ENCODE measurements around the gene CTNND2. TPM values are rescaled to one million over a fixed set of nuclear protein-coding genes. Genes with fewer than 3 reads are reported as not detected.

Gene CTNND2
- total and polyA plus RNA-seq, 9 of the 15 experiments (the other 6 are each of a cell fraction or from before 2014, with no cell fraction given) = 0.03 to 0.35 TPM; not detected in 7

DNA sequence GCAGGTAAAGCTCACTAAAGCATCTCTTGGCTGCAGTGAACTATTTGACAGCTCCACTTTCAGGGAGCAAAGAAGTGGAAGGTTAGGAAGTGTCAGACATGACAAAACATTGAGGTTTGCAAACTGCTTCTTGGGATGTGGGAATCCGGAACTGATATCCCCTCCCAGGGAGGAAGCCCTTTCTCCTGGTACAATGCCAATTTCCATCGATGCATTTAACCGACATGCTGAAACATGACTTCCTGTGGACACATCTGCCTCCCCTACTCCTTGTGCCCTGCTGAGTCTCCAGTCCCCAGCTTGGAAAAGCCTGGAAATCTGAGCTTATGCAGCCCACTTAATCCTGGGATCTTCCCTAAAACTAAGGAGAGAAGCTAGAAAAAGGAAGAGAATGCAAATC, 820.1 kb downstream of the CTNND2 start (continued):
- TF ChIP-seq, protein P1, sequence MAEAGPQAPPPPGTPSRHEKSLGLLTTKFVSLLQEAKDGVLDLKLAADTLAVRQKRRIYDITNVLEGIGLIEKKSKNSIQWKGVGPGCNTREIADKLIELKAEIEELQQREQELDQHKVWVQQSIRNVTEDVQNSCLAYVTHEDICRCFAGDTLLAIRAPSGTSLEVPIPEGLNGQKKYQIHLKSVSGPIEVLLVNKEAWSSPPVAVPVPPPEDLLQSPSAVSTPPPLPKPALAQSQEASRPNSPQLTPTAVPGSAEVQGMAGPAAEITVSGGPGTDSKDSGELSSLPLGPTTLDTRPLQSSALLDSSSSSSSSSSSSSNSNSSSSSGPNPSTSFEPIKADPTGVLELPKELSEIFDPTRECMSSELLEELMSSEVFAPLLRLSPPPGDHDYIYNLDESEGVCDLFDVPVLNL (CRISPR knock-in tag; IDR thresholded peaks at IDR 0.05; ENCODE audit: low read depth) = no peak
- TF ChIP-seq SETDB1 (IDR thresholded peaks at IDR 0.05; ENCODE audit: low read length) (no peak), COPS2 (conservative IDR thresholded peaks at IDR 0.05) (no peak), SREBF1 (IDR thresholded peaks at IDR 0.05; ENCODE audit: borderline replicate concordance, low read depth, low read length) (no peak)

DNA sequence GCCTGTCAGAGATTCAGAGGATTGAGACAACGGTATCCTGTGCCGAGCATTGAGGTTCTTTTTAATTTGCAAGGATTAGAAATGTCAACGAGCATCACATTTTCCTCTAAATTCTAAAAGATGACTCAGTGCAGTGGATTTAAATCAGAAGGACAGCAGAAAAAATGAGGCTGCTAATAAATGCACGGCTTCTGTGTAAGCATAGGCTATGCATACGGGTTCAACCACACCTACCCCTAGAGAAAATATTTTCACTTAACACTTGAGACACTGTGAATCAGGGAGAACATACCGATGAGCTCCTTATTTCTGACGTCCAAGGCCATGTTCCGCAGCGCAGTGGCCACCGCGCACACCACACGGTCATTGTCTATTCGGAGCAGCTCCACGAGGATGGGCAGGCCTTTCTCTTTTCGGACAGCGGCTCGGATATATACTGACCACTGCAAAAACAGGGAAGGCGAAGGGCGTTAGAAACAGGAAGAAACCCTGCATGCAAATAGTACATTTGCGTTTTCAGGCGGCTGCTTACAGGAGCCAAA, 821.8 kb downstream of the CTNND2 start:
- FAIRE-seq (no peak), ATAC-seq (no peak), DNase-seq (ENCODE audit: extremely low read depth in 1 of 4, low spot score in 3 of 4) (no peak)
- Histone ChIP-seq H3K4me3 (no peak overlapping the region), H3K9ac (ENCODE audit: insufficient read depth in 1 of 2, low read depth in 2 of 2, low read length in 2 of 2) (no peak overlapping the region), H3K36me3 (ENCODE audit: control insufficient read depth, insufficient read depth, low read length) (no peaks in the 10 kb centered on the region), H3K9me3 (replicated peaks; ENCODE audit: control insufficient read depth, insufficient read depth, low read depth, low read length) (no peaks in the 10 kb centered on the region), H3K4me2 (ENCODE audit: insufficient read depth, low read length) (no peak overlapping the region), H3K9me1 (ENCODE audit: control insufficient read depth, insufficient read depth, low read length) (no peaks in the 10 kb centered on the region), H3K27ac (ENCODE audit: extremely low read depth, low read depth, low read length) (no peak overlapping the region), H3K27me3 (ENCODE audit: control insufficient read depth in 2 of 2, insufficient read depth in 2 of 2, low read length in 2 of 2) (no peaks in the 10 kb centered on the region), H3K4me1 (replicated peaks in 1 of 2; ENCODE audit: control insufficient read depth in 2 of 2, insufficient read depth in 2 of 2, low read length in 2 of 2) (no peaks in the 10 kb centered on the region), H3K79me2 (ENCODE audit: control insufficient read depth, insufficient read depth, low read length) (no peaks in the 10 kb centered on the region), H2AFZ (ENCODE audit: low read depth, low read length) (no peak overlapping the region), H4K20me1 (replicated peaks; ENCODE audit: control insufficient read depth, insufficient read depth, low read length) (no peaks in the 10 kb centered on the region)
- no TSS peak for BruUV-seq (replicated peaks)
- intact Hi-C loops (cut with micrococcal nuclease) = no loop called here
- 11% methylated on average over 21 of the region's 21 CpGs for whole genome bisulfite sequencing (ENCODE audit: insufficient coverage, low coverage, missing lambda C conversion rate)
- in situ Hi-C loops (cut with MboI) = no loop called here
- ChIA-PET CTCF (ENCODE audit: low intra/inter-chr PET ratio) (no interaction called here), POLR2A (no interaction called here)
- TF ChIP-seq ZNF583 (CRISPR knock-in tag; IDR thresholded peaks at IDR 0.05) (no peak), TBP (optimal IDR thresholded peaks at IDR 0.05; ENCODE audit: low read depth, low read length) (no peak), ZNF76 (CRISPR knock-in tag; IDR thresholded peaks at IDR 0.05; ENCODE audit: borderline replicate concordance) (no peak), FOXA1 (IDR thresholded peaks at IDR 0.05; ENCODE audit: borderline replicate concordance) (no peak), ZNF717 (CRISPR knock-in tag; IDR thresholded peaks at IDR 0.05) (no peak), CXXC5 (CRISPR knock-in tag; IDR thresholded peaks at IDR 0.05) (no peak), FOXM1 (IDR thresholded peaks at IDR 0.05; ENCODE audit: low read depth) (no peak), FOXM1 (CRISPR knock-in tag; IDR thresholded peaks at IDR 0.05; ENCODE audit: low read depth) (no peak)
- TF ChIP-seq, protein P2, sequence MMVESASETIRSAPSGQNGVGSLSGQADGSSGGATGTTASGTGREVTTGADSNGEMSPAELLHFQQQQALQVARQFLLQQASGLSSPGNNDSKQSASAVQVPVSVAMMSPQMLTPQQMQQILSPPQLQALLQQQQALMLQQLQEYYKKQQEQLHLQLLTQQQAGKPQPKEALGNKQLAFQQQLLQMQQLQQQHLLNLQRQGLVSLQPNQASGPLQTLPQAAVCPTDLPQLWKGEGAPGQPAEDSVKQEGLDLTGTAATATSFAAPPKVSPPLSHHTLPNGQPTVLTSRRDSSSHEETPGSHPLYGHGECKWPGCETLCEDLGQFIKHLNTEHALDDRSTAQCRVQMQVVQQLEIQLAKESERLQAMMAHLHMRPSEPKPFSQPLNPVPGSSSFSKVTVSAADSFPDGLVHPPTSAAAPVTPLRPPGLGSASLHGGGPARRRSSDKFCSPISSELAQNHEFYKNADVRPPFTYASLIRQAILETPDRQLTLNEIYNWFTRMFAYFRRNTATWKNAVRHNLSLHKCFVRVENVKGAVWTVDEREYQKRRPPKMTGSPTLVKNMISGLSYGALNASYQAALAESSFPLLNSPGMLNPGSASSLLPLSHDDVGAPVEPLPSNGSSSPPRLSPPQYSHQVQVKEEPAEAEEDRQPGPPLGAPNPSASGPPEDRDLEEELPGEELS (CRISPR knock-in tag; IDR thresholded peaks at IDR 0.05; ENCODE audit: borderline replicate concordance) = no peak
- TF ChIP-seq, protein P3, sequence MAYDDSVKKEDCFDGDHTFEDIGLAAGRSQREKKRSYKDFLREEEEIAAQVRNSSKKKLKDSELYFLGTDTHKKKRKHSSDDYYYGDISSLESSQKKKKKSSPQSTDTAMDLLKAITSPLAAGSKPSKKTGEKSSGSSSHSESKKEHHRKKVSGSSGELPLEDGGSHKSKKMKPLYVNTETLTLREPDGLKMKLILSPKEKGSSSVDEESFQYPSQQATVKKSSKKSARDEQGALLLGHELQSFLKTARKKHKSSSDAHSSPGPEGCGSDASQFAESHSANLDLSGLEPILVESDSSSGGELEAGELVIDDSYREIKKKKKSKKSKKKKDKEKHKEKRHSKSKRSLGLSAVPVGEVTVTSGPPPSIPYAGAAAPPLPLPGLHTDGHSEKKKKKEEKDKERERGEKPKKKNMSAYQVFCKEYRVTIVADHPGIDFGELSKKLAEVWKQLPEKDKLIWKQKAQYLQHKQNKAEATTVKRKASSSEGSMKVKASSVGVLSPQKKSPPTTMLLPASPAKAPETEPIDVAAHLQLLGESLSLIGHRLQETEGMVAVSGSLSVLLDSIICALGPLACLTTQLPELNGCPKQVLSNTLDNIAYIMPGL (CRISPR knock-in tag; IDR thresholded peaks at IDR 0.05) = no peak
- TF ChIP-seq, protein P4, sequence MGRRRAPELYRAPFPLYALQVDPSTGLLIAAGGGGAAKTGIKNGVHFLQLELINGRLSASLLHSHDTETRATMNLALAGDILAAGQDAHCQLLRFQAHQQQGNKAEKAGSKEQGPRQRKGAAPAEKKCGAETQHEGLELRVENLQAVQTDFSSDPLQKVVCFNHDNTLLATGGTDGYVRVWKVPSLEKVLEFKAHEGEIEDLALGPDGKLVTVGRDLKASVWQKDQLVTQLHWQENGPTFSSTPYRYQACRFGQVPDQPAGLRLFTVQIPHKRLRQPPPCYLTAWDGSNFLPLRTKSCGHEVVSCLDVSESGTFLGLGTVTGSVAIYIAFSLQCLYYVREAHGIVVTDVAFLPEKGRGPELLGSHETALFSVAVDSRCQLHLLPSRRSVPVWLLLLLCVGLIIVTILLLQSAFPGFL (CRISPR knock-in tag; IDR thresholded peaks at IDR 0.05) = no peak

Data from K562 (cell line).